ENCODE results near the gene FMNL3.
A peak's percentile ranks its signal among the peaks of the same experiment; 100 is the strongest.
"Not testable (repeated sequence)": the region's sequence is repeated elsewhere in the genome, so short reads cannot be mapped to it uniquely, and the experiment has no call there.

FMNL3 gene

GRCh38 chr12:49717800-49718199 lies 10.6 kb upstream of the FMNL3 start:
- not testable (repeated sequence) for DNase-seq (ENCODE audit: low read depth in 2 of 3, low spot score in 1 of 3)

GRCh38 chr12:49716553-49716952 lies 9.3 kb upstream of the FMNL3 start:
- DNase-seq (ENCODE audit: low read depth in 2 of 3, low spot score in 1 of 3), result no peak

- not testable (repeated sequence) for DNase-seq (ENCODE audit: low read depth in 2 of 3, low spot score in 1 of 3)
Measured at GRCh38 chr12:49713952-49714351, 6.7 kb upstream of the FMNL3 start.

- DNase-seq (ENCODE audit: low read depth in 2 of 3, low spot score in 1 of 3), result no peak
Measured at GRCh38 chr12:49708851-49709250, 1.6 kb upstream of the FMNL3 start.

GRCh38 chr12:49707812-49708147 lies 575 bp upstream of the FMNL3 start:
- no peak for DNase-seq (ENCODE audit: low read depth in 2 of 3, low spot score in 1 of 3)

- DNase-seq (ENCODE audit: low read depth in 2 of 3, low spot score in 1 of 3), result no peak
Measured at GRCh38 chr12:49706351-49707127, 666 bp downstream of the FMNL3 start.

- peak in 1 of 3 donors; percentile 5 for DNase-seq (ENCODE audit: low read depth in 2 of 3, low spot score in 1 of 3)
Measured at GRCh38 chr12:49705479-49706134, 1.6 kb downstream of the FMNL3 start.

- peak; percentile 30 to 46 (median 45) for DNase-seq (ENCODE audit: low read depth in 2 of 3, low spot score in 1 of 3)
Measured at GRCh38 chr12:49703647-49704137, 3.5 kb downstream of the FMNL3 start.

GRCh38 chr12:49702676-49703215 lies 4.5 kb downstream of the FMNL3 start:
- DNase-seq (ENCODE audit: low read depth in 2 of 3, low spot score in 1 of 3), result no peak

- DNase-seq (ENCODE audit: low read depth in 2 of 3, low spot score in 1 of 3), result no peak
Measured at GRCh38 chr12:49702009-49702408, 5.2 kb downstream of the FMNL3 start.

GRCh38 chr12:49698619-49699545 lies 8.3 kb downstream of the FMNL3 start:
- DNase-seq (ENCODE audit: low read depth in 2 of 3, low spot score in 1 of 3), result peak; percentile 28 to 43 (median 35)

- DNase-seq (ENCODE audit: low read depth in 2 of 3, low spot score in 1 of 3), result no peak
Measured at GRCh38 chr12:49697808-49698207, 9.4 kb downstream of the FMNL3 start.

- no peak for DNase-seq (ENCODE audit: low read depth in 2 of 3, low spot score in 1 of 3)
Measured at GRCh38 chr12:49696723-49697122, 10.5 kb downstream of the FMNL3 start.

GRCh38 chr12:49693931-49694444 lies 13.2 kb downstream of the FMNL3 start:
- no peak for DNase-seq (ENCODE audit: low read depth in 2 of 3, low spot score in 1 of 3)

GRCh38 chr12:49692851-49693250 lies 14.4 kb downstream of the FMNL3 start:
- no peak for DNase-seq (ENCODE audit: low read depth in 2 of 3, low spot score in 1 of 3)

- no peak for DNase-seq (ENCODE audit: low read depth in 2 of 3, low spot score in 1 of 3)
Measured at GRCh38 chr12:49689785-49690184, 17.4 kb downstream of the FMNL3 start.

GRCh38 chr12:49689237-49689636 lies 18.0 kb downstream of the FMNL3 start:
- no peak for DNase-seq (ENCODE audit: low read depth in 2 of 3, low spot score in 1 of 3)

GRCh38 chr12:49687941-49688340 lies 19.3 kb downstream of the FMNL3 start:
- no peak for DNase-seq (ENCODE audit: low read depth in 2 of 3, low spot score in 1 of 3)

GRCh38 chr12:49684310-49684854 lies 22.8 kb downstream of the FMNL3 start:
- no peak for DNase-seq (ENCODE audit: low read depth in 2 of 3, low spot score in 1 of 3)

- DNase-seq (ENCODE audit: low read depth in 2 of 3, low spot score in 1 of 3), result no peak
Measured at GRCh38 chr12:49683599-49684309, 23.5 kb downstream of the FMNL3 start.
